Amniotic stem cell (primary cell): ENCODE results near the gene ZNF23.

ENCODE experiments used
- DNase-seq: peaks from one replicate; lab custom pipeline; 2025; lab: John Stamatoyannopoulos, UW

Gene ZNF23

DNA sequence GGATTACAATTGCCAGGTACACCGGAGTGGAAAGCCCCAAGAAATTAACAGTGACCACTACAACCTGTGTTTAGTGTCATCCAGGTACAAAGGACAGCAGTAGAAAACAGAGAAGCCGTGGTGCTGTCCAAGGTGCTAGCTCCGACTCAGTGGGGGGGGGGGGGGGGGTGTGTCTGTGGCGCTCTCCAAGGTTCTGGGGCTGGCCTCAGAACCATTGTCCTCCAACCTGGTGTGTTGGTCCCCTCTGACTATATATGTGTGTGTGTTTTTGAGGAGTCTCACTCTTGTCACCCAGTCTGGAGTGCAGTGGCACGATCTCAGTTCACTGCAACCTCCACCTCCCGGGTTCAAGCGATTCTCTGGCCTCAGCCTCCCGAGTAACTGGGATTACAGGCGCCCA, 5.8 kb upstream of the ZNF23 start:
- DNase-seq = no peak

DNA sequence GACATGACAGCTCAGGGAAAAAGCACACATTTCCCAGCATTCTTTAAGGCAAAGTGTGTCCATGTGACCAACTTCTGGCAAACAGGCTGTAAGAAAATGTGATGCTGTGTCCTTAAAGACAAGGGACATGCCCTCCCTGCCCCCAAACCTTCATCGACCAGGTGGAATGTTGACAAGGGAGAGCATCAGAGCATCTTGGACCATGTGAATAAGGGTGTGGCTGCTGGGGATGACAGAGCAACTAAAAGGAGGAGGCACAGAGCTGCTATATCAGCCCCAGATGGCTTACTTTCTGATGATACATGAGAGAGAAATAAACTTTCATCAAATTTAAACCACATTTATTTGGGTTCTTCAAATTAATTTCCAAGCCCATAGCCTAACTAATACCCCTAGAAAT, 2.2 kb upstream of the ZNF23 start:
- no peak for DNase-seq

DNA sequence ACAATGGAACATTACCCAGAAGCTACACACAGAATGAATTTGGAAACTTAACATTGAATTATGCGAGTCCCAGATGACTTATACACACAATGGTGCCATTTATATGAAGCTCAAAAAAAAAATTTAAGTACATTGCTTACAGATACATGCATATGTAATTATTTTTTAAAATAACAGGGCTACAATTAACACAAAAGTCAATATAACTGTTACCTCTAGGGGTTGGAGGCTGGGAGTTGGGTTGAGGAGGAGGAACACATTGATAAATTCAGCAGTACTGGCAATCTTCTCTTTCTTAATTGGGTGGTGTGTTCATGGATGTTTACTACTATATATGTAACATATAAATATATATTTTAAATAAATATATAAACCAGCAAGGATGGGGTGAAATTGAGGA, 1.1 kb downstream of the ZNF23 start:
- no peak for DNase-seq

- DNase-seq = peak; percentile 47
These were observed 1.8 kb downstream of the ZNF23 start for GRCh38 chr16:71460236-71460635.

DNA sequence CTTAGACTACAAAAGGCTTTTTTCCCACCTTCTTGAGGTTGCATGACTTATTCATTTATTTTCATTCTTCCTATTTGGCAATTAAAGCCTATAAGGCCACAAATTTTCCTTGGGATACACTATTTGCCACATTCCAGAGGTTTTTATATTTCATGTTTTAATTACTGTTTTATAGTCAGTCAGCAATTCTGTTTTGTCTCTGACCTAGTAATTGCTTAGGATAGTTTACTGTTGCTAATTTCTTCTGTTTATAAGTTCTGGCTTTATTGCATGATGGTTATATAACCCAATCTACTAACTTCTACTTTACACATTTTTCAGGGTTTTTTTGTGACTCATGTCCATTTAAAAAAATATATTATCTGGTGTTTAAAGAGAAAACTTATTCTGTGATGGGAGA, 2.5 kb downstream of the ZNF23 start:
- DNase-seq = no peak

DNA sequence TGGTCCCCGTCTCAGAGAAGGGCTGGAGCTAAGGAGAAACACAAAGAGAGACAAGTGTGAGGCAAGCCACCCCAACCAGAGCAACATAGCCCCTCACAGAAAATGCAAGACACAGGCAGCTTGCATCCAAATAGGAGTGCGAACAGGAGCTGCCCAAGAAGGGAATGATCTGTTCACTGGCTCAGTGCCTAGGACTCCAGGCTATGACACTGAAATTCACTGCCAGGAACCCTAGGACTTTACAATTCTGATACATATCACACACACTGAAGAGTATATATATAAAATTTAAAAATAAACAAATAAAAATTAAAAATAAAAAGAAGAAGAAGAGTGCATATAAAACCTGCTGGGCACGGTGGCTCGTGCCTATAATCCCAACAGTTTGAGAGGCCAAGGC, 5.2 kb downstream of the ZNF23 start:
- no peak for DNase-seq

DNA sequence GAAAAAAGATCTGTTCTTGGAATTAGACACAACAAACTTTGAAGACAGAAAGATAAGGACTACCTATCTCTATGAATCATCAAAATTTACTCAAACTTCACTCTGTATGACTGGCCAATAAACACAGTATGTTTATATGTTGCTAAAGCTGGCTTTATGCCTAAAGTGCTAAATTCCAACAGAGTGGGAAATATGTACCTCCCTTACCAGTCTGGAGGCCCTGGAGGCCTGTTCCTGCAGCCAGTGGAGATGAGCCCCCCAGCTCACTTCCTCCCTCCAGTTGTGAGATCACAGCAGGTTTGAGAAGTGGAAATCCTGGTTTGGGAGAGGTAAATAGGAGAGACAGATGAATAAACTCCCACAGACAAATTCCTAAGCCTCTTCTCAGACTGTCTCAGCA, 9.0 kb downstream of the ZNF23 start:
- no peak for DNase-seq

DNA sequence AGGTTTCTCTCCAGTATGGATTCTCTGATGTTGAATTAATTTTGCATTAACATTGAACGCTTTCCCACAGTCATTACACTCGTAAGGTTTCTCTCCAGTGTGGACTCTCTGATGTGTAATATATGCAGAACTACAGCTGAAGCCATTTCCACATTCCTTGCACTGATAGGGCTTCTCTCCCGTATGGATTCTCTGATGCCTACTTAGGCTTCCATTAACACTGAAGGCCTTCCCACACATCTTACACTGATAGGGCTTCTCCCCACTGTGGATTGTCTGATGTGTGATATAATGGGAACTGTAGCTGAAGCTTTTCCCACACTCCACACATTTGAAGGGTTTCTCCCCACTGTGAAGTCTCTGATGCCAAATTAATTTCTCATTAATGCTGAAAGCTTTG, 13.0 kb downstream of the ZNF23 start:
- DNase-seq = no peak

DNA sequence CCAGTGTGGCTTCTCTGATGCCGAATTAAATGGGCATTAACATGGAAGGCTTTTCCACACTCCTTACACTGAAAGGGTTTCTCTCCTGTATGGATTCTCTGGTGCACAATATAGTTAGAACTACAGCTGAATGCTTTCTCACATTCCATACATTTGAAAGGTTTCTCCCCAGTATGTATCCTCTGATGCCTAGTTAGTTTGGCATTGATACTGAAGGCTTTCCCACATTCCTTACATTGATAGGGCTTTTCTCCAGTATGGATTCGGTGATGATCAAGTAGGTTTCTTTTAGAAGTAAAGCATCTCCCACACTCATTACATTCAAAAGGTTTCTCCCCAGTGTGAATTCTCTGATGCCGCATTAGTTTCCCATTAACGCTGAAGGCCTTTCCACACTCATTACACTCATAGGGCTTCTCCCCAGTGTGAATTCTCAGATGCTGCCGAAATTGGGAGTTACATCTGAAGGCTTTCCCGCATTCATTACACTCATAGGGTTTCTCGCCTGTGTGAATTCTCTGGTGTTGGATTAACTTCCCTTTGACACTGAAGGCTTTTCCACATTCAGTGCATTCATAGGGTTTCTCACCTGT, 13.7 kb downstream of the ZNF23 start:
- DNase-seq = no peak

DNA sequence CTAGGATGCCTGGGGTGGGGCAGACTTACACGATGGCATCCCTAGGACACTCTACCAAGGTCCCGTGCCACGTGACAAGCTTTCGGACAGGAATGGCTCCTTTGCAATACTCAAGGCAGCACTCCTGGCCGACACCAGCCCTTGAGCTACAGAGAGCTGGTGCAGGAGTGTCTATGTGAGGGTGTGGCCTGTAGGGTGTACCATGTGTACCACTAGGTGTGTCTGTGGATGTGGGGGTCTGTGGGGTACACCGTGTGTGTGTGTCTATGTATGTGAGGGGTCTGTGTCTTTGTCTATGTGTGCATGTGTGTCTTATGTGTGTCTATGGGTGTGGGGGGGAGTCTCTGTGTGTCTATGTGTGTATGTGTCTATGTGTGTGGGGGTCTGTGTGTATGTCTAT, 18.3 kb downstream of the ZNF23 start:
- no peak for DNase-seq

DNA sequence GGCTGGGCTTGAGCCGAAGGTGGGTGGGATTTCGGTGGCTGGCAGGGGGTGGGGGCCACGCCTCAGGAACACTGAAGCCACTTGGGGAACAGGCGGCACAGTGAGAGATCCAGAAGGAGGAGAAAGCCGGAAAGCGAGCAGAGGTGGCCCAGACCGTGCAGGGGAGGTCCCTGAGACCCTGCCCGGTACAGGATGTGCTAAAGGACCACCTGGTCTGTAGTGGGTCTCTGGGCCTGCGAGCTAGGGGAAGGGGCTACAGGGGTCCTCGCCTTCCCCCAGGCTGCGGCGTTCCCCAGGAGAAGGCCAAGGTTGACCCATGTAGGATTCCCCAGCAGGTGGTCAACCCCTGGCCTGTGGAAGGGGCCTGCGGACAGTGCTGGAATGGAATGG, 20.0 kb downstream of the ZNF23 start, which contains the start of gene TLE7:
Gene TLE7, minus strand, starts transcription at position 4 of the 390 bp plus-strand sequence. CDS start 8,730 bp downstream, outside the sequence.
- DNase-seq = no peak

DNA sequence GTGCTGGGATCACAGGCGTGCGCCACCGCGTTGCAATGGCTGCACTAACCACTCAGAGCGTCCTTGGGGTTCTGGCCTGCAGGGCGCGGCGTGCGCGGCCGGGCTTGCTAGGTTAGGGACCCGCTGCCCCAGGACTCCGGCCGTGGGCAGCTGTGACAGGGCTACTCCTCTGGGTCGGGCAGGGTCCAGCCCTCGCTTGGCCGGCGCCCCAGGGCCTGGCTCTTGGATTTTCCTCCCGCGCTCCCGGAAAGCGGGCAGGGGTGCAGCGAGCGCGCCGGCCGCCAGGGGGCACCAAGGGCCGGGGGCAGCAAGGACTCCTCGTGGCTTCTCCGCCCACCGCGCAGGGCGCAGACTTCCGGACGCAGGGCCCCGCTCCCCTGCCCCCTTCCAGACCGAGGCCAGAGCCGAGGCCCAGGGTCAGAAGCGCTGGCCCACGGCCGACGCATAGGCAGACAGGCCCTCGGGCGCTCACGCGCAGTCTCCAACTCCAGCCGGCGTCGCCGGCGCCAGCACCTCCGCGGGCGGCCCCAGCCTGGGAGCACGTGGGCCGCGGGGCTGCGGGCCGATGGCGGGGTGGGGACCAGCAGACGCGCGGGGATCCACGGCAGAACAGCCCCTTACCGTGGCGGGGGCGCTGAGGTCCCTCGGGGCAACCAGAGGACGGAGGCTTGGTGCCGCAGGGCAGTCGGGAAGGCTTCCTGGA, 20.5 kb downstream of the ZNF23 start:
- DNase-seq = no peak

- no peak for DNase-seq
These were observed 21.2 kb downstream of the ZNF23 start for GRCh38 chr16:71440669-71441347.

- no peak for DNase-seq
These were observed 22.5 kb downstream of the ZNF23 start for GRCh38 chr16:71439523-71439922.

DNA sequence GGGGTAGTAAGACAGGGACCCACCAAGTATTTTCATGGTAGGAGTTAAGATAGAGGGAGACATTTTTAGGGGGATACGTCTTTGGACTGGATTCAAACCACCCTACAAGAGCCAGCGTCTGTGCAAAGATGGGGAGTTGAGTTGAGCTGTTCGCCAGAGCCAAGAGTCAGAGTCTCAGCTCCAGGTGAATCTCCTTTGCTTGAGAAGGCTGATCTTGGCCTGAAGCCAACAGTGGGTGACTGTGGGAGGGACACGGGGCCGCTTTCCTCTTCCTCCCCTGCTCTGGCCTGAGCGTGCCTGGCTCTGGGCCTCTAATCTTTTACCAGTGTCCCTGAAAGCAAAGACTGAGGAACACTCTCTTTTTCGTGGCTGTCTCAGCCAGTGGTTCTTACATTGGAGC, 25.6 kb downstream of the ZNF23 start:
- DNase-seq = no peak

GRCh38 chr16:71432906-71433305, 29.1 kb downstream of the ZNF23 start:
- DNase-seq = no peak

DNA sequence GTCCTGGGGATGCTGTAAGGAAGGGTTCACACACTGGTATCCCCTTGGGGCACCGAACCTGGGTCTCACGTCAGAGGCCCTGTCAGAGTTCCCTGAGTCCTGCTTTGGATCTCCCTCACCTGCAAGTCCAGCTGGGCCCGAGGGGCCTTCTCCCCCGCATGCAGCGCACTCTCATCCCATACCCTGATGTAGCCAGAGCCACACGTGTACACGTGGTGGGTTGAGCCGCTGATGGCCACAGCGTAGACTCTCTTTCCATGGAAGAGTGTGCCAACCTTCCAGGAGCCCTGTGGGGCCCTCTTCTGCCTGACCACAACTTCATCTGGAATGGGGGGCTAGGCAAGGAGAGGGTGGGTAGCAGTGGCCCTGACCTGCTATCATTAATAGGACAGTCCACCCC, 30.1 kb downstream of the ZNF23 start:
- no peak for DNase-seq

DNA sequence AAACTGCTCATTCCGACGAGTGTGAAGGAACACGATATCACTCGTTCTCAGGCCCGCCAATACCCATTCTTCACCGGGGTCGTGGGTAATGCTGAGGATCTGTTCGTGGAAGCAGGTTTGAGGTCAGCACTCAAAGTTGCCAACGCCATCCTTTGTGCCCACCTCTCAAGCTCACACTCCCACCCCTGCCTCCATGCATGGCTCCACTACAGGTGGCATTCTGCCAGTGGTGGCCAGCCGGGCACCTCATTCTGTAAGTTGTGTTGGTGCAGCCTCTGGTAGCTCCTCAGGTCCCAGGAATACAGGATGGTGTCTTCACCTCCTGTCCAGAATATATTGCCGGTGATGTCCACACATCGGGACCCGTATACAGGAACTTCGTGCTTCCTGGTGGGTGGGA, 30.9 kb downstream of the ZNF23 start:
- DNase-seq = no peak

DNA sequence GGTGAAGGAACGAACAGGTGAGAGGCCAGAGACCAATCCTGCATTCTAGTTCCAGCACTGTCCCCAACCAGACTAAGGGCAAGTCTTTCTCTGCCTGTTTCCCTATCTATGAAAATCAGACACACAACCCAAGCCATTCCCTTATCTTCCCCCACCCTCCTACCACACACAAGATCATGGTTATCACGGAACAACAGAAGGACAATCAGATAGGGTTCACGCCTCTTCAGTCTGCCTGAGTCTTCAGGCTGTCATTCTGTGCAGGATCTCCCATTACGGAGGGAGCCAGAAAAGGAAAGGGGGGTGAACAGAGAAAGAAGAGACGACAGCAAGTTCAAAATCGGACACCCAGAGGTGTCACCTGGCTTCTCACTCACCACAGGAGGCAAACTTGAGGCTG, 31.3 kb downstream of the ZNF23 start:
- DNase-seq = no peak

DNA sequence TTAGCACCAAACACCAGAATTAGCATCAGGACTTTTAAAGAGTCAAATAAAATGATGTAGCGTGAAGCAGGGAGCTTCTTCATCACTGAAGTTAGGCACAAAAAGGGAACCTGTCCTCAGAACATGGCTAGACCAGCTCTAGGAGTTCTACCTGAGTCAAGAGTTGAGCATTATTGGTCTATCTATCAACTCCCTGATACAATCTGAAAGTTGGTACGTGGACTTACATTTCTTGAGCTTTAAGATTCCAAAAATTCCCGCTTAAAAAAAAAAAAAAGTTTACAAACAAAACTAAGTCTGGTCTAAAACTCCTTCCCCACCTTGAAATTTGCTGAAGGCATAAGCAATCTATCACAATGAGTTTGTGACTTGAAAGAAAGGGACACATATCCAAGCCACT, 32.5 kb downstream of the ZNF23 start:
- DNase-seq = no peak

GRCh38 chr16:71428883-71429282, 33.2 kb downstream of the ZNF23 start:
- DNase-seq = no peak

GRCh38 chr16:71428385-71428784, 33.7 kb downstream of the ZNF23 start:
- DNase-seq = no peak

DNA sequence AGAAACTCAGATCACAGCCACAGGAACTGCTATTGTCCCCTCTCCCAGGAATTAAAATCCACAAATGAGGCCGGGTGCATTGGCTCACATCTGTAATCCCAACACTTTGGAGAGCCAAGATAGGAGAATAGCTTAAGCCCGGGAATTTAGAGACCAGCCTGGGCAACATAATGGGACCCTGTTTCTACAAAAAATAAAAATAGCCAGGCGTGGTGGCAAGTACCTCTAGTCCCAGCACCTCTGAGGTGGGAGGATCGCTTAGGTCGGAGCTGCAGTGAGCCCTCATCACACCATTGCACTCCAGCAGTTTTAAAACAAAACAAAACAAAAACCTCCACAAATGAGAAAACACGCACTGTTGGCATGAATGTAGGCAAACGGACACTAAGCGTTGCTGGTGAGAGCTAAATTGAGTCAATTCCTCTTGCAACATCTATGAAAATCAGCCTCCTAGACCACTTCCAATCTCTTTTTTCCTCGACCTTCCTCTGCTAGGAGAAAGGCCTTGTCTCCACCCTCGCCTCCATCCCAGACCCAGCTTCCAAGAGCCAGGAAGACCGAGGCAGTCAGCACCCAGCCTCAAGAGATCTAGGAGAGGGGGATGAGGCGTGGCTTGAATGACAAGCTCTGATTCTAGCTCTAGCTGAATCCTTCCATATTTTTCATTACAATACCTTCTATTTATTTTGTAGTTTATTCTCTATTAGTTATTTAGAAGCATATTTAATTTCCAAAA, 35.0 kb downstream of the ZNF23 start:
- no peak for DNase-seq
